Stimulated activated naive CD8-positive, alpha-beta T cell treated with anti-CD3 and anti-CD28 coated beads, Interleukin-15, Interleukin-2, amounts not matched to agents 100 ng/mL and 50 ng/mL, for 24 hours (primary cell): ENCODE measurements around the gene CPHXL2.

Experiments
- H3K27ac Mint-ChIP-seq: one replicate; pipeline ENCODE4 v1.8.0; 2021; ENCODE audit warnings: mild to moderate bottlenecking, mixed read lengths
- H3K27me3 Mint-ChIP-seq: one replicate; pipeline ENCODE4 v1.8.0; 2021; ENCODE audit warnings: mixed read lengths
- H3K36me3 Mint-ChIP-seq: one replicate; pipeline ENCODE4 v1.8.0; 2021; ENCODE audit warnings: low read depth, mixed read lengths
- H3K4me1 Mint-ChIP-seq: one replicate; pipeline ENCODE4 v1.8.0; 2021; ENCODE audit warnings: low read depth, mixed read lengths
- H3K4me3 Mint-ChIP-seq: one replicate; pipeline ENCODE4 v1.8.0; 2021; ENCODE audit warnings: mild to moderate bottlenecking, mixed read lengths
- H3K9me3 Mint-ChIP-seq: one replicate; pipeline ENCODE4 v1.8.0; 2021; ENCODE audit warnings: mixed read lengths

Gene CPHXL2

DNA sequence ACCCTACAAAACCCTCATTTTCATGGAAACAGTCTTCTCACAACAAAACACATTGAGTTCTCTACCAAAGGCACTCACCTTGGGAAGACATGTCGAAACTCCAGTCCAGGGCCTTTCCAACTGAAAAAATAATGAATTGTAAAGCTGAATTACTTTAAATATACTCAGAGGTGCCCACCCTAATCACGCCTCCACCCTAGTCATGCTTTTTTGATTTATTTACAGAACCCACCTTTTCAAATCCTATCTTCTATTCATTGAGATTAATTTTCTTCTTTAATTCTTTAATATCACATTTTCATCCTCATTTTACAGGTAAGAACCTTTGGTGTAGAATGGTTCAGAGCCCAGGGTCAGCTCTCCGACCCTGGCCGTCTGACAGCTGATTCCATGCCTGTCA is at the start of gene CPHXL2:
Gene CPHXL2 (minus strand): TSS at position 101 of the 400 bp plus-strand sequence. CDS start 10 bp downstream, at position 91.
- Mint-ChIP-seq H3K27ac (no peak within 1 kb of the TSS), H3K36me3 (no peaks in the 10 kb centered on the region), H3K4me1 (no peaks in the 10 kb centered on the region), H3K4me3 (no peak within 1 kb of the TSS), H3K27me3 (no peaks in the 10 kb centered on the region), H3K9me3 (no peaks in the 10 kb centered on the region)

DNA sequence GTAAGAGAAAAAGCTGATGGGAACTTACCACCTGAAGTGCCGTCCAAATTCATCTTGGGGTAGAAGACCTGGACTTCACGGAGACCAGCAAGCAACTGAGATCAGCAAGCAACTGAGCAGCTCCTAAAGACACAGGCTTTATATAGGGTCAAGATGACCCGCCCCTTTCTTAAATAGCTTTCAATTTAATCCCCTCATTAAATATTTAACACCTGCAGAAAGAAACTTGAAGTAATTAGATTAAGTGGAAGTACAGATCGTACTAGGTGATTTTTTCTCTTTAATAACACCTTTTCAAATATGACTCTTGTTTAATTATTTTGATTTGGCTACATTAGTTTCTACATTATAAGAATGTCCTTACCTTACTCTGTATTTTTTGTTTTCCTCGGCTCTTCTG is 49.6 kb upstream of the CPHXL2 start, which contains the start of gene CPHXL:
Gene CPHXL (minus strand): TSS at position 101 of the 400 bp plus-strand sequence. CDS start 48 bp downstream, at position 53.
- no peaks in the 10 kb centered on the region for H3K4me1 Mint-ChIP-seq
- H3K4me3 Mint-ChIP-seq: no peak within 1 kb of the TSS
- no peak within 1 kb of the TSS for H3K27ac Mint-ChIP-seq
- H3K36me3 Mint-ChIP-seq: no peaks in the 10 kb centered on the region
- H3K9me3 Mint-ChIP-seq: peaks cover 5% of the 10 kb centered on the region
- peaks cover 9% of the 10 kb centered on the region for H3K27me3 Mint-ChIP-seq

- Mint-ChIP-seq H3K27me3 (peaks cover 18% of the 10 kb centered on the region), H3K4me1 (no peaks in the 10 kb centered on the region), H3K9me3 (no peaks in the 10 kb centered on the region), H3K4me3 (no peak overlapping the region), H3K27ac (no peak overlapping the region), H3K36me3 (no peaks in the 10 kb centered on the region)
These were observed 41.6 kb upstream of the CPHXL2 start for GRCh38 chr16:75718452-75718851.

DNA sequence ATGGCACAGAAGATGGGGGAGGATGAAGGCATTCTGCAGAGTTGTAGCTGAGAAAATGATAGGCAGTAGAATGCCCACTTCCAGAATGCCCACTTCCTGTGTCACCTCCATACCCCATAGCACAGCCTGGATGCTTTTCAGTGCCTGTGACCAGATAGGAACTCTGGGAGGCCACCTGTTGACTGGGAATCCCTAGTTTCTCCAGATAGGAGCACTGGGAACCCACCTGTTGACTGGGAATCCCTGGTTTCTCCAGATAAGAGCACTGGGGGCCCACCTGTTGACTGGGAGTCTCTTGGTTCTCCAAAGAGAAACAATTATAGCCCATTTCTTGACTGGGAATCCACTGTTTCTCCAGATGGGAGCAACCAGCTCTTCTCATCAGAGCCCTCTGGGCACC is 37.9 kb upstream of the CPHXL2 start:
- Mint-ChIP-seq H3K4me3 (no peak overlapping the region), H3K27me3 (peaks cover 8% of the 10 kb centered on the region)

DNA sequence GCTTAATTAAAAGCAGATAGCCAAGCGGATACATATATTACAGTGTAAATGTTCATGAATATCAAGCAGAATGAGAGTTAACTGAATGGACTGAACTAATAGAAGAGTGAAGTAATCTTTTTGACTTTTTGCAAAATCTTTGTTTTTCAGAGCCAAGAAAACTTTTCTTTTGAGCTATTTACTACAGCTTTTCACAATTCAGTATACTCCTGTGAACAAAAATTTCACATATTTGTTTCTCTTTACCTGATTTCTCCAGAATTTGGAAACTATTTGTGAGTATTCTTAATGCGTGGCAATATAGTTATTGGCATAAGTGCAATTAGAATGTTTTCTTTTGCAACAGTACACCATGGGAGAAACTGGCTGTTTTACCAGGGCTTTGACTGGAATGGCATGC is 33.5 kb upstream of the CPHXL2 start:
- Mint-ChIP-seq H3K4me3 (no peak overlapping the region), H3K4me1 (no peaks in the 10 kb centered on the region), H3K36me3 (no peaks in the 10 kb centered on the region), H3K27me3 (peaks cover 9% of the 10 kb centered on the region), H3K9me3 (peaks cover 13% of the 10 kb centered on the region), H3K27ac (no peak overlapping the region)

More for the DNA sequence above, 37.9 kb upstream of the CPHXL2 start:
- H3K4me1 Mint-ChIP-seq: no peaks in the 10 kb centered on the region
- no peaks in the 10 kb centered on the region for H3K36me3 Mint-ChIP-seq
- H3K9me3 Mint-ChIP-seq: peaks cover 13% of the 10 kb centered on the region
- H3K27ac Mint-ChIP-seq: no peak overlapping the region

GRCh38 chr16:75703306-75703705 is 26.5 kb upstream of the CPHXL2 start:
- H3K9me3 Mint-ChIP-seq: no peaks in the 10 kb centered on the region
- no peaks in the 10 kb centered on the region for H3K4me1 Mint-ChIP-seq
- no peaks in the 10 kb centered on the region for H3K36me3 Mint-ChIP-seq
- no peak overlapping the region for H3K27ac Mint-ChIP-seq
- no peak overlapping the region for H3K4me3 Mint-ChIP-seq
- peaks cover 9% of the 10 kb centered on the region for H3K27me3 Mint-ChIP-seq

DNA sequence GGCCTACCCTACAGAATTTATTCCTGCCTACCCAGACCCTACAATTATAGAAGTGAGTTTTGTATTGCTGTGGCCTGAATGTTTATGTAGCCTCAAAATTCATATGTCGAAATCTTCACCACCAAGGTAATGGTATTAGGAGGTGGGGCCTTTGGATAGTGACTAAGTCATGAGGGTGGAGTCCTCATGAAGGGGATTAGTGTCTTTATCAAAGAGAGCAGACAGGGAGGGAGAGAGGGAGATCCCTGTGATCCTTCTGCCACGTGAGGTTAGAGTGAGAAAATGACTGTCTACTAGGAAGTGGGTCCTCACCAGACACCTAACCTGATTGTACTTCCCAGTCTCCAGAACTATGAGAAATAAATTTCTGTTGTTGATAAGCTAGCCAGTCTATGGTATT is 25.4 kb upstream of the CPHXL2 start:
- Mint-ChIP-seq H3K4me3 (no peak overlapping the region), H3K27ac (no peak overlapping the region), H3K9me3 (no peaks in the 10 kb centered on the region), H3K4me1 (no peaks in the 10 kb centered on the region), H3K27me3 (peaks cover 5% of the 10 kb centered on the region), H3K36me3 (no peaks in the 10 kb centered on the region)

DNA sequence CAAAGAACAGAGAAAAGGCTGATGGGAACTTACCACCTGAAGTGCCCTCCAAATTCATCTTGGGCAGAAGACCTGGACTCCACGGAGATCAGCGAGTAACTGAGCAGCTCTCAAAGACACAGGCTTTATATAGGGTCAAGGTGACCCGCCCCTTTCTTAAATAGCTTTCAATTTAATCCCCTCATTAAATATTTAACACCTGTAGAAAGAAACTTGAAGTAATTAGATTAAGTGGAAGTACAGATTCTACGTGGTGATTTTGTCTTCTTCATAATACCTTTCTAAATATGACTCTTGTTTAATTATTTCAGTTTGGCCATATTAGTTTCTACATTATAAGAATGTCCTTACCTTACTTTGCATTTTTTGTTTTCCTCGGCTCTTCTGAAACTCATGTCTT is 24.6 kb upstream of the CPHXL2 start, which contains the start of gene DUXB:
Gene DUXB (minus strand): TSS at position 101 of the 400 bp plus-strand sequence. CDS start 43 bp downstream, at position 58.
- no peak within 1 kb of the TSS for H3K4me3 Mint-ChIP-seq
- no peaks in the 10 kb centered on the region for H3K9me3 Mint-ChIP-seq
- H3K36me3 Mint-ChIP-seq: no peaks in the 10 kb centered on the region
- peaks cover 4% of the 10 kb centered on the region for H3K27me3 Mint-ChIP-seq
- no peak within 1 kb of the TSS for H3K27ac Mint-ChIP-seq
- no peaks in the 10 kb centered on the region for H3K4me1 Mint-ChIP-seq

GRCh38 chr16:75697571-75697970 is 20.8 kb upstream of the CPHXL2 start:
- H3K4me3 Mint-ChIP-seq: no peak overlapping the region
- no peak overlapping the region for H3K27ac Mint-ChIP-seq
- no peaks in the 10 kb centered on the region for H3K9me3 Mint-ChIP-seq
- no peaks in the 10 kb centered on the region for H3K36me3 Mint-ChIP-seq
- H3K27me3 Mint-ChIP-seq: no peaks in the 10 kb centered on the region
- no peaks in the 10 kb centered on the region for H3K4me1 Mint-ChIP-seq

DNA sequence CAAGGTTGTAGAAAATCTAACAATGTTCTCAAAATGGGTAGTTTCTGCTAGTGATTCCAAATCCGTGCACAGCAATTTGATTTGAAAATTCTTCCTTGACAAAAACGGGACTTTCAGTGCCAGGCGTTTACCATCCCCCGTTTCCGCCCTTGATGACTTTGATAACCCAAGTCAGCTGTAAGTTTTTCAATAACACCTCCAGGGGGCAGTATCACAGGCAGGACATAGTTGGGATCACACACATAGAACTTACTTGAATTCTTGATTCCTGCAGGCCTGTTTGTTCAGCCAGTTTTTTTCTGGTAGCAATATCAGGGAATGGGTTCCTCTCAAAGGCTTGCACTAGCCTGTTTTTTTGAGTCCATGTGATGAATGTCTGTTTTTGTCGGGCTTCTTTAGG is 18.9 kb upstream of the CPHXL2 start:
- no peaks in the 10 kb centered on the region for H3K4me1 Mint-ChIP-seq
- H3K27ac Mint-ChIP-seq: no peak overlapping the region
- H3K36me3 Mint-ChIP-seq: no peaks in the 10 kb centered on the region
- H3K4me3 Mint-ChIP-seq: no peak overlapping the region
- H3K27me3 Mint-ChIP-seq: no peaks in the 10 kb centered on the region
- no peaks in the 10 kb centered on the region for H3K9me3 Mint-ChIP-seq

DNA sequence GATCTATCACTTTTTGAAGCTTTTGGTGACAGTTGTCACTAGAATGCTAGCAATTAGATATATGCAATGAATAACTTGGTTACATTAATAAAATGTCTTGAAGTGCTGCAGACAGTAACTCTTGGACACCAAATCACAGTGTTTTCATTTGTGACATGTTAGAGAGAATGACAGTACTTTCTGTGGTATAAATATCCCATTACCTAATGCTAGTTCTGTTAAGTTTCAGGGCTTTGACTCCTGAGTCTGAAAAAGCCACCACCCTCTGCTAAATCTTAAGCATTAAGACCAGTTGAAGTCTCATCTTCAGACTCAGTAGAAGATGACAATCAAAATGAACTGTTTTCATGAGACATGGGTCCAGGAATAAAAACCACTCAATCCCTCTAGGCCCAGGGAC is 10.6 kb upstream of the CPHXL2 start:
- peaks cover 4% of the 10 kb centered on the region for H3K9me3 Mint-ChIP-seq
- no peak overlapping the region for H3K4me3 Mint-ChIP-seq
- no peaks in the 10 kb centered on the region for H3K27me3 Mint-ChIP-seq
- no peaks in the 10 kb centered on the region for H3K36me3 Mint-ChIP-seq
- no peak overlapping the region for H3K27ac Mint-ChIP-seq
- no peaks in the 10 kb centered on the region for H3K4me1 Mint-ChIP-seq

DNA sequence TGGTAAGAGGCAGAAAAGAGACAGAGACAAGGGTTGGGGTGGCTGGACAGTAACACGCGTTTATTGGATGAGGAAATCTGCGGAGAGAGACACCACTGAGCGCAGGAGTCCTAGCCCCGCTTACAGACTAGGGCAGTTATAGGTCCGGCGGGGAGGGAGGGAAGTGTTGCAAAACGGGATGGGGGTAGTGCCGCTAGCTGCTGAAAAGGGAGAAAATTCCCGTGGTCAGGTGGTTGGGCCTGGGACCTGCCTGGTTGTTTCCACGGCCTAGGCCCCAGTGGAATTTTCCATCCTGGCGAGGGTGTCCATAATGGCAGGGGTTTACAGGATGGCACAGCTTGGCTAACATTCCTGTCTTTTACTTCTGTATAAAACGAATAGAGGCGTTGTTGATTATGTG is 5.5 kb upstream of the CPHXL2 start:
- Mint-ChIP-seq H3K27ac (no peak overlapping the region), H3K27me3 (no peaks in the 10 kb centered on the region), H3K9me3 (peaks cover 4% of the 10 kb centered on the region), H3K4me1 (no peaks in the 10 kb centered on the region), H3K36me3 (no peaks in the 10 kb centered on the region), H3K4me3 (no peak overlapping the region)

- H3K4me1 Mint-ChIP-seq: no peaks in the 10 kb centered on the region
- H3K4me3 Mint-ChIP-seq: no peak overlapping the region
These were observed 2.6 kb upstream of the CPHXL2 start for GRCh38 chr16:75679366-75679765.

DNA sequence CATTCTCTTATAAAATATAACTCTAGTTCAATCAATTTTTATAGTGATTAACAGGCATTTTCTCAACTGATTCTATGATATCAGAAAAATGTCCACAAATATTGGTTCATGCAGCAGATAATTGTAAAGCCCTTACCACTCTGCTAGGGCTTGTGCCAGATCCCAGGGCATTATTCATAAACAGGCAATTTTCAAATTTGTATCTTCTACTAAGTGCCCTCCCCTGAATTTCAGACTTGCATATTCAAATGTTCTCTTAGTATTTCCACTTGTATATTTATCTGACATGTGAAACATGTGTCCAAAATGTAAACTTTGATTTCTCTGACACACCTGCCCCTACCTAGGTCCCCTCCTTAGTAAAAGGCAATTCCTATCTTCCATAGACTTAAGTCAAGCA is 9.3 kb downstream of the CPHXL2 start:
- H3K4me3 Mint-ChIP-seq: no peak overlapping the region
- H3K27ac Mint-ChIP-seq: no peak overlapping the region
- H3K4me1 Mint-ChIP-seq: no peaks in the 10 kb centered on the region
- no peaks in the 10 kb centered on the region for H3K9me3 Mint-ChIP-seq
- no peaks in the 10 kb centered on the region for H3K27me3 Mint-ChIP-seq
- H3K36me3 Mint-ChIP-seq: no peaks in the 10 kb centered on the region

More at GRCh38 chr16:75679366-75679765, 2.6 kb upstream of the CPHXL2 start:
- no peak overlapping the region for H3K27ac Mint-ChIP-seq
- no peaks in the 10 kb centered on the region for H3K36me3 Mint-ChIP-seq
- peaks cover 2% of the 10 kb centered on the region for H3K9me3 Mint-ChIP-seq
- no peaks in the 10 kb centered on the region for H3K27me3 Mint-ChIP-seq

DNA sequence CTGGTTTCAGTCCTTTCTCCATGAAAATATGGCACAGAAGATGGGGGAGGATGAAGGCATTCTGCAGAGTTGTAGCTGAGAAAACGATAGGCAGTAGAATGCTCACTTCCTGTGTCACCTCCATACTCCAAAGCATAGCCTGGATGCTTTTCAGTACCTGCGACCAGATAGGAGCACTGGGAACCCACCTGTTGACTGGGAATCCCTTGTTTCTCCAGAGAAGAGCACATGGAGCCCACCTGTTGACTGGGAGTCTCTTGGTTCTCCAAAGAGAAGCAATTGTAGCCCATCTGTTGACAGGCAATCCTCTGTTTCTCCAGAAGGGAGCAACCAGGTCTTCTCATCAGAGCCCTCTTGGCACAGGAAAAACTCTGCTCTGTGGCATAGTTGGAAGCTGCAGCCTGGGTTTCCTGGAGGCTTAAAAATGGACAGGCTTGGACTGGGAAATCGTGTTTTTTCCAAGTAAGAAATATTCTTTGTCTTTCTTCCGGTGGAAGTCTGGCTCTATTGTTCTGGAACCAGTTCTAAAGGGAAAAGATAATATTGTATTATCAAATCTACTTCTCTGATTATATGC is 16.0 kb downstream of the CPHXL2 start:
- no peak overlapping the region for H3K27ac Mint-ChIP-seq
- no peaks in the 10 kb centered on the region for H3K4me1 Mint-ChIP-seq
- H3K9me3 Mint-ChIP-seq: no peaks in the 10 kb centered on the region
- H3K36me3 Mint-ChIP-seq: peaks cover 24% of the 10 kb centered on the region
- no peak overlapping the region for H3K4me3 Mint-ChIP-seq
- no peaks in the 10 kb centered on the region for H3K27me3 Mint-ChIP-seq

DNA sequence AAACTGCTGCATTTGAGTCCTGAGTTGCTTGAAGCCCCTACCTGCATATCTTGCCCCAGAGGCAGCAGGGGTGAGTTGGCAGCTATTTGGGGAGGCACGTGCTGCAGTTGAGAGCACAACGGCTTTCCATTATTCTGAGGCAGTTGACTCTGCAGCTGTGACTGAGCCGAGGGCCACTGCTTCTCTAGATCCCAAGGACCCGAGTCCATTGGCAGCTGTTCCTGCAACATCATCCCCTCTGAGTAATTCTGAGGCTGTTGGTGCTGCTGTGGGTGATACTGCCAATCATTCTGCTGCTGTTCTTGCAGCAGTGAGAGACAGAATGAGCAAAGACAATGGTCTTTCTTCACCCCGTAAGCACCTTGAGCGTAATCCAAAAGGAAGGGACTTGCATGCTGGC is 16.5 kb downstream of the CPHXL2 start:
- Mint-ChIP-seq H3K27ac (no peak overlapping the region), H3K9me3 (no peaks in the 10 kb centered on the region), H3K4me1 (no peaks in the 10 kb centered on the region), H3K4me3 (no peak overlapping the region), H3K36me3 (peaks cover 28% of the 10 kb centered on the region), H3K27me3 (no peaks in the 10 kb centered on the region)
